Tibial nerve (tissue), 4 donors: Measurements from ENCODE around the gene FBLN2.

Experiments
- CTCF ChIP-seq, 5 experiments: fragments of 200-600 bp in 3 of 5; fragments of 450-650 bp in 2 of 5; sonication (generic) in 3 of 5; IDR thresholded peaks; one replicate each; pipeline ENCODE4 v1.5.1; 2016 to 2019; ENCODE audit warnings: antibody characterized with exemption in 5 of 5, mild to moderate bottlenecking in 3 of 5, moderate library complexity in 2 of 5
- EP300 ChIP-seq, 2 donors: sonication (generic); formaldehyde crosslinking; IDR thresholded peaks; one replicate each; pipeline ENCODE4 v1.6.1; 2017; ENCODE audit warnings: antibody characterized with exemption in 2 of 2, mild to moderate bottlenecking in 1 of 2

GRCh38 chr3:13605555-13605954 lies 56.6 kb downstream of the FBLN2 start:
- TF ChIP-seq CTCF (IDR thresholded peaks at IDR 0.05) = no peak
- TF ChIP-seq EP300 (IDR thresholded peaks at IDR 0.05) = no peak
